Measurements from ENCODE around the gene FGF10.
A peak's percentile ranks its signal among the peaks of the same experiment; 100 is the strongest.

The FGF10 gene

DNA sequence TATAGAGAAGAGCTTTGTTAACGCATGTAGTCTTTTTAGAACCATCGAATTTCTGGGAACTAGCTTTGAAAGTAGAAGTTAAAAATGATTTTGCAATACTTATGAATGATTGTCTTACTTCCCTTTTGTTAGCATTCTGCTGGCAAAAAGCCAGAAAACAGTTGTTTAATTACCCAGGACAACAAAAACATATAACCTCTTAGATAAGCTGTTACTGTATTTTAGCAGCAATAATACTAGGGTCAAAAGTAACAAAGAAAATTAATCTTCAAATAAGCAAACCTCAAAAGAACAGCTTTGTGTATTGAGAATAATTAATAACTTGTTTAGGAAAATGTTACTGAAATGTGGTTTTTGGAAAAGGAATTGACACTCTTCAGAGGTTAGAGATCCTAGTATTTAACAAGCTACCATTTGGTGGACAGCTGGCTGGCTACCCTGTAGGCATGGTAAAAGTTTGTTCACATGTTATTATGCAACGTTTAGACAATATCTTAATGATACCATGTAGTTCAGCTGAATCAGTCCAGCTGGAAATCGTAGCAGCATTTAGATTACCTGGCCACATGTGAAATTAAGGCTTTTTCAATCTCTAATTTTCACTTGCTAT is 3.8 kb downstream of the FGF10 start:
- no peak for DNase-seq (ENCODE audit: low read depth in 2 of 2)
- H3K4me3 ChIP-seq (replicated peaks in 1 of 2; ENCODE audit: low read depth in 2 of 2, low read length in 2 of 2): no peak overlapping the region
- TF ChIP-seq, protein P1, sequence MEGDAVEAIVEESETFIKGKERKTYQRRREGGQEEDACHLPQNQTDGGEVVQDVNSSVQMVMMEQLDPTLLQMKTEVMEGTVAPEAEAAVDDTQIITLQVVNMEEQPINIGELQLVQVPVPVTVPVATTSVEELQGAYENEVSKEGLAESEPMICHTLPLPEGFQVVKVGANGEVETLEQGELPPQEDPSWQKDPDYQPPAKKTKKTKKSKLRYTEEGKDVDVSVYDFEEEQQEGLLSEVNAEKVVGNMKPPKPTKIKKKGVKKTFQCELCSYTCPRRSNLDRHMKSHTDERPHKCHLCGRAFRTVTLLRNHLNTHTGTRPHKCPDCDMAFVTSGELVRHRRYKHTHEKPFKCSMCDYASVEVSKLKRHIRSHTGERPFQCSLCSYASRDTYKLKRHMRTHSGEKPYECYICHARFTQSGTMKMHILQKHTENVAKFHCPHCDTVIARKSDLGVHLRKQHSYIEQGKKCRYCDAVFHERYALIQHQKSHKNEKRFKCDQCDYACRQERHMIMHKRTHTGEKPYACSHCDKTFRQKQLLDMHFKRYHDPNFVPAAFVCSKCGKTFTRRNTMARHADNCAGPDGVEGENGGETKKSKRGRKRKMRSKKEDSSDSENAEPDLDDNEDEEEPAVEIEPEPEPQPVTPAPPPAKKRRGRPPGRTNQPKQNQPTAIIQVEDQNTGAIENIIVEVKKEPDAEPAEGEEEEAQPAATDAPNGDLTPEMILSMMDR (IDR thresholded peaks at IDR 0.05; ENCODE audit: low read depth, low read length): no peak

DNA sequence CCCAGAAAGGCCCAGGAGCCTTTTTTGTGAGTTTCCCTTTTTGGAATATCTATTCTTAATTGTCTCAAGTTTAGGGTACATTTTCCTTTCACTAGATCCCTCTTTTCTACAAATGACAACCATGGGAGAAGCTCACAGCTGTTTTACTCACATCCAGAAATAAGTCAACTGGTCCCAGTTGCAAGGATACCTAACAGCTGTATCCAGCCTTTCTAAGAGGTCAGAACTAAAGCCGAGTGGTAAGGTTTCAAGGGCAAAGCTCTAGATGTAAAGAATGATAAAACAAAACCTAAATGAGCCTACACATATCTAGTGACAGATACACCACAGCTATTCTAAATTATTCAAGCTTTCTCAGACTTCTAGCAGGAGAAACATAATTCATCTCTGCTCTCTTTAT is 4.4 kb downstream of the FGF10 start:
- no peak overlapping the region for H3K4me3 ChIP-seq (replicated peaks in 1 of 2; ENCODE audit: low read depth in 2 of 2, low read length in 2 of 2)
- no peak for DNase-seq (ENCODE audit: low read depth in 2 of 2)
- TF ChIP-seq, protein P1 (IDR thresholded peaks at IDR 0.05; ENCODE audit: low read depth, low read length): no peak

DNA sequence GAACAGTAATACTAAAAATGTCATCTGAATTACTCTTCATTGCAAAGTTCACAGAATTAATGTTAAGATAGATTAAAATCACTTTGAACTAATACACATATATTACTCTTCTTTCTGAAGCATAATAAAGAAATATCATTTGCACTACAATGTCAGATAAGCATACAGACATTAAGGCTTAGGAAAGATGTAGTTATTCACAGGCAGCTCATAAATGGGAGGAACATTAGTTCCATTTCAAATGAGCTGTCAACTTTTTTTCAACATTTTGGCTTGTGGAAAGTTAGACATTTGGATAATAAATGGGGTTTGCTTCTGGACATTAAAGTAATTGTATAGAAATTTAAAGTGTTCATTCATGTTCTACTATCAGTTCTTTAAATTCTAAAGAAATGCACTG is 6.3 kb downstream of the FGF10 start:
- TF ChIP-seq, protein P1 (IDR thresholded peaks at IDR 0.05; ENCODE audit: low read depth, low read length): no peak
- DNase-seq (ENCODE audit: low read depth in 2 of 2): no peak
- H3K4me3 ChIP-seq (replicated peaks in 1 of 2; ENCODE audit: low read depth in 2 of 2, low read length in 2 of 2): no peak overlapping the region

DNA sequence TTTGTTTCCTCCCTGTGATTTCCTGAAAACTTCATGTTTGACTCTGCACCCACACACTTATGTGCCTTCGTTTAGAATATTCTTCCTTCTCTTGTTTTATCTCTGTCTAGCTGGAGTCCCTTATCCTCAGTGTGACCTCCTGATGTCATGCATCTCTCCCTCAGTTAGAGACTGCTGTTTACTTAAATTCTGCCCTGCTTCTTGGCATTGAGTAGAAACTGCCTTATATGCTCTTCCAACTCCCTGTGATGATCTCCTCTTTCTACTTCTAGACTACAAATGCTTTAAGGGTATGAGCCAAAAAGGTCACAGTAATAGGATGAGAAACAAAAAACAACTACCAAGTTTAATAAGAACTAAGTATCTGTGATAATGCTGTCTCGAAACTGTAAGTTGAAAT is 12.2 kb downstream of the FGF10 start:
- TF ChIP-seq, protein P1 (IDR thresholded peaks at IDR 0.05; ENCODE audit: low read depth, low read length): no peak
- no peak for DNase-seq (ENCODE audit: low read depth in 2 of 2)
- no peak overlapping the region for H3K4me3 ChIP-seq (replicated peaks in 1 of 2; ENCODE audit: low read depth in 2 of 2, low read length in 2 of 2)

DNA sequence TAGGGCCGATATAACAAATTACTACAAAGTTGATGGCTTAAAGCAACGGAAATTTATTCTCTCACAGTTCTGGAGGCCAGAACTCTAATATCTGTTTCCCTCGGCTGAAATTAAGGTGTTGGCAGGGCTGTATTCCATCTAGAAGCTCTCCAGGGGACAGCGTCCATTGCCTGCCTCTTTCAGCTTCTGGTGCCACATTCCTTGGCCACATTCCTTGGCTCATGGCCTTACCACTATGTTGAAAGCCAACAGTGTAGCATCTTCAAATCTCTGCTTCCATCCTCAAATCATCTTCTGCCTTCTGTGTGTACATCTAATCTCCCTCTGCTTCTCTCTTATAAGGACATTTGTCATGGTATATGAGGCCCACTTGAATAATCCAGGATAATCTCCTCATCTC is 17.2 kb downstream of the FGF10 start:
- TF ChIP-seq, protein P1 (IDR thresholded peaks at IDR 0.05; ENCODE audit: low read depth, low read length): no peak
- DNase-seq (ENCODE audit: low read depth in 2 of 2): no peak
- H3K4me3 ChIP-seq (replicated peaks in 1 of 2; ENCODE audit: low read depth in 2 of 2, low read length in 2 of 2): no peak overlapping the region

DNA sequence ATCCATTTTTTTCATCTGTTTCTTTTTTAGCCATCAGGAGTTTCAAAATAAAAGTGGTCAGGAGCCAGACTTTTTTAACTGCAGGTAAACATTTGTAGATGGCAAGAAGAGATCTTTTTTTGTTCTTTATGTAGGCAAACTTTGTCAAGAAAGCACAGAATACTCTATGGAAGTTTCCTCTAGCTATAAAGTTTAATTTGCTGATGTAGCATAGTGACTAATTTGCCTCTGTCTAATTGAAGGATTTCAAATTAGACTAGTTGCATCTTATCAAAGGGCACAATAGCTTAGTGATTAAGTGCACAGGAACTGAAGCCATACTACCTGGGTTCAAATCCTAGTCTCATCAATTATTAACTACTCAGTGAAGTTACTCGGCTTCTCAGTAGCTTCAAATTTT is 22.0 kb downstream of the FGF10 start:
- no peak for DNase-seq (ENCODE audit: low read depth in 2 of 2)
- H3K4me3 ChIP-seq (replicated peaks in 1 of 2; ENCODE audit: low read depth in 2 of 2, low read length in 2 of 2): no peak overlapping the region
- TF ChIP-seq, protein P1 (IDR thresholded peaks at IDR 0.05; ENCODE audit: low read depth, low read length): no peak

DNA sequence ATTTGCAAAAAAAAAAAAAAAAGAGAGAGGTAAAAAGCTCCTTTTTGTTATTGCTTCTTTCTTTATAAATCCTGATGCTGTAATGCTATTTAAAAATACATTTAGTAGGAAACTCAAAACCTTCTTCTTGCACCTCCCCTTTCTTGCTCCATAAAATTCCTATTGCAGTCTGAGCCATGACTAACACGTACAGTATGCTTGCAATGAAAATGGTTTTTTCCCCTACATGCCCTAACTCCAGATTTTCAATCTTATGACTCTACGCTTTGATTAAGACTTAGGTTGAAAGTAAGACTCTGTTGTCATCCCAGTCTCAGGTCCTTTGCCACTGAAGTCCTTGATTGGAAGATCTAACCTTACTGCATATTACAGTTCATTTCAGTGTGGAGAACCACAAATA is 23.9 kb downstream of the FGF10 start:
- TF ChIP-seq, protein P1 (IDR thresholded peaks at IDR 0.05; ENCODE audit: low read depth, low read length): no peak
- H3K4me3 ChIP-seq (replicated peaks in 1 of 2; ENCODE audit: low read depth in 2 of 2, low read length in 2 of 2): no peak overlapping the region
- DNase-seq (ENCODE audit: low read depth in 2 of 2): peak; percentile 9 to 47
